ENCODE measurements around the gene CDH8. TPM values are rescaled to one million over a fixed set of nuclear protein-coding genes. Genes with fewer than 3 reads are reported as not detected.

The CDH8 gene
- total RNA-seq, 1 experiment from 2014 or later: 50.5 TPM

DNA sequence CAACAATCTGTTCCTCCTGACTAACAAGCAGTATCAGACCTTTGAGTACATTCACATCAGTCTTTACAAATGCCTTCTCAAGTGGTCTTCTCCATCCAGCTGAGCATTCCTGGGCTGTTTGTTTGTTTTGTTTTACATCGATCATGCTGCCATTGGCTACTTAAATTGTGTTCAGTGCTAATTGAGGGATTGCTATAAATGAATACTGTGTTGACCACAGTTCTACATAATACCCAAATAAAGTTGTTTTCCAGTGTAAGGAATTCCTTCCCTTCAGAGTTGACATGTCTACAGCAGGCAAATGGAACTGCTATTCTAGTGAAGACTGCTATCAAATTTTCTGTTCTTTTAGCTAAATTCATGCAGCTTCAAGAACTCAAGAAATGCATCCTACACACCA, 3.2 kb downstream of the CDH8 start:
- no peaks in the 10 kb centered on the region for H3K36me3 ChIP-seq (ENCODE audit: insufficient read depth, low read length, poor library complexity, severe bottlenecking)
- H3K4me1 ChIP-seq (ENCODE audit: insufficient read depth, low read length, poor library complexity, severe bottlenecking): peaks cover 40% of the 10 kb centered on the region
- intact Hi-C loops (cut with micrococcal nuclease; ENCODE audit: unreplicated experiment): loop anchor here (10.0 kb wide), 1 partner anchor 368 kb away; no protein-coding TSS in a partner anchor
- TF ChIP-seq, protein P1, sequence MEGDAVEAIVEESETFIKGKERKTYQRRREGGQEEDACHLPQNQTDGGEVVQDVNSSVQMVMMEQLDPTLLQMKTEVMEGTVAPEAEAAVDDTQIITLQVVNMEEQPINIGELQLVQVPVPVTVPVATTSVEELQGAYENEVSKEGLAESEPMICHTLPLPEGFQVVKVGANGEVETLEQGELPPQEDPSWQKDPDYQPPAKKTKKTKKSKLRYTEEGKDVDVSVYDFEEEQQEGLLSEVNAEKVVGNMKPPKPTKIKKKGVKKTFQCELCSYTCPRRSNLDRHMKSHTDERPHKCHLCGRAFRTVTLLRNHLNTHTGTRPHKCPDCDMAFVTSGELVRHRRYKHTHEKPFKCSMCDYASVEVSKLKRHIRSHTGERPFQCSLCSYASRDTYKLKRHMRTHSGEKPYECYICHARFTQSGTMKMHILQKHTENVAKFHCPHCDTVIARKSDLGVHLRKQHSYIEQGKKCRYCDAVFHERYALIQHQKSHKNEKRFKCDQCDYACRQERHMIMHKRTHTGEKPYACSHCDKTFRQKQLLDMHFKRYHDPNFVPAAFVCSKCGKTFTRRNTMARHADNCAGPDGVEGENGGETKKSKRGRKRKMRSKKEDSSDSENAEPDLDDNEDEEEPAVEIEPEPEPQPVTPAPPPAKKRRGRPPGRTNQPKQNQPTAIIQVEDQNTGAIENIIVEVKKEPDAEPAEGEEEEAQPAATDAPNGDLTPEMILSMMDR (conservative IDR thresholded peaks at IDR 0.05; ENCODE audit: low read depth, low read length): no peak
- no peak for TF ChIP-seq EZH2 (IDR thresholded peaks at IDR 0.05; ENCODE audit: borderline replicate concordance, low read depth, low read length, poor library complexity, severe bottlenecking)
- H3K4me3 ChIP-seq (ENCODE audit: low read depth, low read length, poor library complexity, severe bottlenecking): peak overlapping the region; percentile 64
- POLR2A ChIA-PET (ENCODE audit: low non-redundant PET): no interaction called here
- no TSS peak for BruUV-seq (replicated peaks)
- no peak overlapping the region for H3K27ac ChIP-seq (ENCODE audit: low read depth, low read length, poor library complexity, severe bottlenecking)
- H3K27me3 ChIP-seq (replicated peaks; ENCODE audit: insufficient read depth, low read depth, low read length, poor library complexity): no peaks in the 10 kb centered on the region
- CTCF ChIA-PET: no interaction called here
- no peak for DNase-seq (ENCODE audit: low spot score)
- no peaks in the 10 kb centered on the region for H3K9me3 ChIP-seq (ENCODE audit: low read depth, low read length, poor library complexity, severe bottlenecking)

DNA sequence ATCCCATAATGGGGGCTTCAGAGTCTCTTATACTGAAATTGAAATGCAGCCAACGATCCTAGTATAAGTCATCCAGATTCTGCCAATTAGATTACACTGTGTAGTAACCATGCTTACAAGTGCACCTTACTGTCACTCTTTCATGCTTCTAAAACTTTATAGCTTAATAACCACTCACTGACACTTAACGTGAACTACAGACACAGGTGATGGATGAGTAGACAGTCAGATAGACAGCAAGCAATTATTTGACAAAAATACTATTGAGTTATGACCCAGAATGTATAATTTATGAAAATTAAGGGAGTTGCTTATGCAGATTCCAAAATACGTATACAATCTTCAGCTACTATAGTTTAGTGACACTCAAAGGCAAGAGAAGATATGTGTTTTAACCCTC, 6.3 kb downstream of the CDH8 start:
- intact Hi-C loops (cut with micrococcal nuclease; ENCODE audit: unreplicated experiment): loop anchor here (10.0 kb wide), 1 partner anchor 365 kb away; no protein-coding TSS in a partner anchor
- Histone ChIP-seq H3K27ac (ENCODE audit: low read depth, low read length, poor library complexity, severe bottlenecking) (no peak overlapping the region), H3K27me3 (replicated peaks; ENCODE audit: insufficient read depth, low read depth, low read length, poor library complexity) (no peaks in the 10 kb centered on the region), H3K4me3 (ENCODE audit: low read depth, low read length, poor library complexity, severe bottlenecking) (no peak overlapping the region), H3K4me1 (ENCODE audit: insufficient read depth, low read length, poor library complexity, severe bottlenecking) (peaks cover 43% of the 10 kb centered on the region), H3K9me3 (ENCODE audit: low read depth, low read length, poor library complexity, severe bottlenecking) (no peaks in the 10 kb centered on the region), H3K36me3 (ENCODE audit: insufficient read depth, low read length, poor library complexity, severe bottlenecking) (no peaks in the 10 kb centered on the region)
- ChIA-PET POLR2A (ENCODE audit: low non-redundant PET) (no interaction called here), CTCF (interaction anchor here (0.7 kb wide), 1 partner anchor 632 kb away, joined by 3 read pairs; no protein-coding TSS in a partner anchor)
- BruUV-seq (replicated peaks): no TSS peak
- TF ChIP-seq, protein P1 (conservative IDR thresholded peaks at IDR 0.05; ENCODE audit: low read depth, low read length): no peak
- TF ChIP-seq EZH2 (IDR thresholded peaks at IDR 0.05; ENCODE audit: borderline replicate concordance, low read depth, low read length, poor library complexity, severe bottlenecking): no peak
- DNase-seq (ENCODE audit: low spot score): no peak

DNA sequence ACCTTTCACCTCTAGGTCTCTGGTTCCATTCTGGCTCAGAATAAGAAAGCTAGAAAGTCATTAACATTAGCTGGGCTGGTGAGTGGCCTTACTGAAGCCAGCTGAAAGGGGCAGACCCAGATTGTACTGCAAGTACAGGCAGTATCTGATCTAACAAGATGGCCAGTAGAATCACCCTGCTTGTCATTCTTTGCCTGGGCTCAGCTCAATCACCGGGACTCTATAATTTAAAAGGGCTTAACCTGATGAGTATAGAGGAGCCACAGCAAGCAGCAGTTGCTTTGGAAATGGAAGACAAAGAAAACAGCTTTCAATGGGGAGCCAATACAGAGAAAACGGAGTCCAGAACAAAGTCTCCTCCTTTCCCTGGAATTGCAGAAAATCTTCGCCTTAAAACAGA, 13.6 kb downstream of the CDH8 start:
- Histone ChIP-seq H3K36me3 (ENCODE audit: insufficient read depth, low read length, poor library complexity, severe bottlenecking) (no peaks in the 10 kb centered on the region), H3K4me3 (ENCODE audit: low read depth, low read length, poor library complexity, severe bottlenecking) (no peak overlapping the region), H3K27ac (ENCODE audit: low read depth, low read length, poor library complexity, severe bottlenecking) (no peak overlapping the region), H3K27me3 (replicated peaks; ENCODE audit: insufficient read depth, low read depth, low read length, poor library complexity) (no peaks in the 10 kb centered on the region), H3K4me1 (ENCODE audit: insufficient read depth, low read length, poor library complexity, severe bottlenecking) (peaks cover 14% of the 10 kb centered on the region), H3K9me3 (ENCODE audit: low read depth, low read length, poor library complexity, severe bottlenecking) (no peaks in the 10 kb centered on the region)
- DNase-seq (ENCODE audit: low spot score): no peak
- POLR2A ChIA-PET (ENCODE audit: low non-redundant PET): no interaction called here
- no TSS peak for BruUV-seq (replicated peaks)
- no peak for TF ChIP-seq EZH2 (IDR thresholded peaks at IDR 0.05; ENCODE audit: borderline replicate concordance, low read depth, low read length, poor library complexity, severe bottlenecking)
- TF ChIP-seq, protein P1 (conservative IDR thresholded peaks at IDR 0.05; ENCODE audit: low read depth, low read length): no peak
- intact Hi-C loops (cut with micrococcal nuclease; ENCODE audit: unreplicated experiment): no loop called here
- CTCF ChIA-PET: no interaction called here

Measured in A673 (cell line).